Measurements from ENCODE around the gene DDAH1.
A peak's percentile ranks its signal among the peaks of the same experiment; 100 is the strongest.

The DDAH1 gene

DNA sequence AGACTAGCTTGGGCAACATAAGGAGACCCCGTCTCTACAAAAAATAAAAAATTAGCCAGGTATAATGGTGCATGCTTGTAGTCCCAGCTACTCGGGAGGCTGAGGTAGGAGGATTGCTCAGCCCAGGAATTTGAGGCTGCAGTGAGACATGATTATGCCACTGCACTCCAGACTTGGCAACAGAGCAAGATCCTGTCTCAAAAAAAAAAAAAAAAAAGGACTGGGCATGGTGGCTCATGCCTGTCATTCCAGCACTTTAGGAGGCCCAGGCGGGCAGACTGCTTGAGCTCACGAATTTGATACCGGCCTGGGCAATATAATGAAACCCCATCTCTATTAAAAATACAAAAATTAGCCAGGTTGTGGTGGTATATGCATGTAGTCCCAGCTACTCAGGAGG, 141.2 kb downstream of the DDAH1 start:
- DNase-seq = no peak

DNA sequence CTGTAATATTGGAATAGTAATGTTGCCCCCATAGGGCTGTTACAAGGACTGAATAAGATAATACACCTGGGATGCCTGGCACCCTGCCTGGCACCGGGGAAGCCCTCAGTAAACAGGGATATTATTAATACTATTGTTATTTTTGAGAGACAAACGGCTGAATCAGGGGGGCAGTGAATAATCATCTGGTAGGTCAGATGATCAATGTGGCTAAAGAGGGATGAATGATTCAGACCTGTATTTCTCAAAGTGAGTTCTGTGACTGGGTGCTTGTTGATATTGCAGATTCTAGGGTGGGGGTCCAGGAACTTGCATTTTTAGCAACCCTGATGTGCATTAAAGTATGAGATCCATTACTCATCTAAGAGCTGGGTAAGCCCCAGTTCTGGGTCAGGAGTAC, 142.3 kb downstream of the DDAH1 start:
- DNase-seq = no peak

GRCh38 chr1:85321237-85321964, 143.6 kb downstream of the DDAH1 start:
- peak; percentile 31 for DNase-seq

DNA sequence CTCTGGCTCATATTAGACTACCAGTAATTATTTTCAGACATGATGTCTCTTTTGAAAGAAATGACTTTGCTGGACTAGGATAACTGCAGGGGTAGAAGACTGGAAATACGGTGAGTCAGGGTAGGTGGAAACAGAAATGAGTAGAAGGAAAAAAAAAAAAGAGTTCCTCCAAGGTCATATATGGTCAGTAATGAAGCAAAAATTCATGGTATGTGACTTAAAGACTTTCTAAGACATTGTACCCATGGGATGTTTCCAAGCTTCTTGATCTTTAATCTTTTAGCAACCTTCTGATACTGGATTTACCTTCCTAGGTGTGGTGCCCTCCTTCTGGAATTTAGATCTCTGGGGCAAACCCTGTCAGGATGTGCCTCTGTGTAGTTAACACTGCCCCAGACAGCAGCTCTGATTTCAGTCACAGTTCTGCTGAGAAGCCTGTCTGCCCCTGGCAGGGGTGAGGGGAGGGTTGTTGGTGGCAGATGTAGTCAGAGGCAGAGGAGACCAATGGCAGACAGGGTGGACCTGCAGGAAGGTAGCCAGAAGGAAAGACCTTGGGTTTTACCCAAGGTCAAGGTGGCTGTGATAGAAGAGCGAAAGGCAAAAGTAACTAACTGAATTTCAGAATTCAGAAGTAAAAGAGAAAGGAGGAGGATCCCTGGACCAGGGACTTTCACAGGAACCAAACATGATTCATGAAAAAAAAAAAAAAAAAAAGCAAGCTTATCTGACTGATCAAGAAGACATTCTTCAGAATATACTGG, 144.4 kb downstream of the DDAH1 start:
- no peak for DNase-seq

GRCh38 chr1:85319931-85320330, 145.0 kb downstream of the DDAH1 start:
- DNase-seq = no peak

DNA sequence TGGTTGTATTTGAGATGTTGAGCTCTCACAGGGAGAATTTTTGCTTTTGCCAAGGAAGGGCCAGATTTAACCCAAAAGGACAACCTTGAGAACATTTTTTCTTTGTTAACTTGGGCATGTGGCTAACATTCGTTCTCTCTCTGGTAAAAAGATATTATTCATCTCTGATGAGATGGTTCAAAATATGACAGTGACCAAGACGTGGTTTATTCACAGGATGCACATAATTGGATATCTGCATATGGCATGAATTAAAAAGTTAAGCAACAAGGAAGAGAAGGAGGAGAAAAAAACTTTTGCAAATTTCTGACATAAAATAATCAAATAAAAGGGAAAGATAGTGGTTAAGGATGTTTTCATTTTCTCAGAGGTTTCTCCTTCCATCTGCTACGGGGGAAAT, 145.5 kb downstream of the DDAH1 start:
- DNase-seq = no peak

- no peak for DNase-seq
Observed at GRCh38 chr1:85318217-85318616, 146.7 kb downstream of the DDAH1 start.

DNA sequence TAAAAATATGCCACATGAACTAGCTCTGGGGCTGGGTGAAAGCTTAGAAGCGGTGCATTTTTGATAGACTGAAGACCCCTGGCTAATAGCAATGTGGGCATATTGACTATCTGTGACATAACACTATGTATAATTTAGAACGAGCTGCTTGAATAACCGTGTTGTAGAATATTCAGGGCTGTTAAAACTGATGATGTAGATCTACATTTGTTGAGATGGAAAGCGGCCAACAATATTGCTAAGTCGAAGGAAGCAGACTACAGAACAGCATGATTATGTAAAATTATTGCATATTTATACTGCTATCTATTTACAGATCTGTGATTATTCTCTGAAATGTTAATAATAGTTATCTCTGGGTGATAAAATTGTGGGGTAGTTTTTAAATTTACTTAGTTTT, 147.4 kb downstream of the DDAH1 start:
- DNase-seq = no peak

DNA sequence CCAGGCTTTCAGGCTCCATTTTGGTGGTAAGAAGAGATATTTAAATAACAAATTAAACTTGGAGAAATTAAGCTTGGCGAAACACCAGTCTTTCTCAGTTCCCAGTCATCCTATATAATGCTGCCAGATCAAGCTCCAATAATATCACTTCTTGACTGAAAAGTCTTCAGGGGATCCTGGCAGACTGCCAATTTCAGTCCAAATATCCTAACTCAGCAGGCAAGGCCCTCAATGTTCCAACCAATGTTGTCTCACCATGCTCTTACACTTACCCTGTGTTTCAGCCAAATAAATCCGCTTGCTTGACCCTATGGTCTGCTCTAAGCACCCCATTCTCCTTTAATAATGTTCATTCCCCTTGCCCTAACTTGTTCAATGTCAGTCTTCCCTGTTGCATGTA, 148.6 kb downstream of the DDAH1 start:
- DNase-seq = no peak

- no peak for DNase-seq
Observed at GRCh38 chr1:85315789-85316188, 149.2 kb downstream of the DDAH1 start.

DNA sequence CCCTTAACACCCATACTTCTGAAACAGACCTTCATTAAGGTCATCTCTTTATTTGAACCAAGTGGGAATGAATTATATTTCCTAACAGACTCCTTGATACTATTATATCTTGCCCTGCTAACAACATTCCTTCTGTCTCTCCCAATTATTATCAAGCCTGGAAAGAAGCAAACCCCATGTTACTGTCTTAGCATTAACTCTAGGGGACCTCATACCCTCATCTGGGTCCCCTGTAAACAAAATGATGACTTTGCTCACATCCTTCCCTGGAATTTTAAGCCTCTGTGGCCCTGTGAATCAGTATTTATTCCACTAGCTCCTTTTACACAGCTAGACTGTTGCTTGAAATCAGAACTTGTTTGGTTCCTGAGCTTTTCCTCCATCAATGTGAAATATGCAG, 150.2 kb downstream of the DDAH1 start:
- no peak for DNase-seq

DNA sequence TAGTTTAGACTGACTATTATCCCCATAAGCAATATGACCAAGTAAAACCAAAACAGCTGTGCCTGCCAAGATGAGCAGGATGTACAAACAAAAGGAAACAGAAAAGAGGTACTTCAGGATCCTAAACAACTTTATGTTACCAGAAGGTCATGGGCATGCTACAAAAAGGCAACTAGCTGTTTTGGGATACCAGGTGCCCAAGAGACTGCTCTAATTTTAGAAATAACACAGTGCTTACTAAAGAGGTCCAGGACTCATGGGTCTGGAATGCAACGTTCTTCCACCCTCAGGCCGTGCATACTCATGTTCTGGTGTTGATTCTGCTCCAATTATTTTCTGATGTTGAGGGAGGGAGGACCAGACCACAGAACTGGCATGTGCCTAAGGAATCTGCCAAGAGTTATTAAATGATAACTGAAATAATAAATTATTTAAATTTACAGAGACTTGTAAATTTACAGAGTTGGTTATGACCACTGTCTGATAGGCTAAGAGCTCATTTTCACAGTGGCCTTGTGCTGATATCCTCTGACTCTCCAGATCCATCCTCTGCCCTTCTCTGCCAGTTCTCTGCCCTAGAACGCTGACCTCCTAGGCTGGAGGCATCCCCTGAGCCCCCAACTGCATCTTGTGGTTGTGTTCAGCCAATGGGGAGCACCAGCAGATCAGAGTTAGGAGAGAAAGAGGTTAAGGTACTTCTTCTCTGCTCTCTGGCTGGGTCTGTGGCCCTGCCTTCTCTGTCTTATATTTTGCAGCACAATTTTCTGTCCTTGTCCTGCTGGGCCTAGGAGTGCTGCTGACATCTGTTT, 150.9 kb downstream of the DDAH1 start:
- no peak for DNase-seq

- no peak for DNase-seq
Observed at GRCh38 chr1:85311818-85312217, 153.1 kb downstream of the DDAH1 start.

GRCh38 chr1:85308833-85309350, 156.1 kb downstream of the DDAH1 start:
- DNase-seq = no peak

GRCh38 chr1:85307987-85308832, 156.7 kb downstream of the DDAH1 start:
- no peak for DNase-seq

DNA sequence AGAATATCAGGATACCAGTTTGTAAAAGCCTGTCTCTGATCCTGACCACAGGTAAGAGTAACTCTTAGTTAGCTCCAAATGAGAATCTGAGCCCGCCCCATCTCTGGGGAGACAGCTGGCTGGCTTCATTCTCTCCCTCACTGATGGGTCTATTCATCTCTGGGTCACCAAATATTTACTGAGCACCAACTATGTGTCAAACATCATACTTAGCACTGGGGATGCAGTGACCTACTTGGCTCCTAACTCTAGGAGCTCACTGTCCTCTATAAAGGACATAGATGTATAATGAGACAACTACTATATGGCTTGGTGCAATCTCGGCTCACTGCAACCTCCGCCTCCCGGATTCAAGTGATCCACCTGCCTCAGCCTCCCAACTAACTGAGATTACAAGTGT, 158.7 kb downstream of the DDAH1 start:
- DNase-seq = no peak

DNA sequence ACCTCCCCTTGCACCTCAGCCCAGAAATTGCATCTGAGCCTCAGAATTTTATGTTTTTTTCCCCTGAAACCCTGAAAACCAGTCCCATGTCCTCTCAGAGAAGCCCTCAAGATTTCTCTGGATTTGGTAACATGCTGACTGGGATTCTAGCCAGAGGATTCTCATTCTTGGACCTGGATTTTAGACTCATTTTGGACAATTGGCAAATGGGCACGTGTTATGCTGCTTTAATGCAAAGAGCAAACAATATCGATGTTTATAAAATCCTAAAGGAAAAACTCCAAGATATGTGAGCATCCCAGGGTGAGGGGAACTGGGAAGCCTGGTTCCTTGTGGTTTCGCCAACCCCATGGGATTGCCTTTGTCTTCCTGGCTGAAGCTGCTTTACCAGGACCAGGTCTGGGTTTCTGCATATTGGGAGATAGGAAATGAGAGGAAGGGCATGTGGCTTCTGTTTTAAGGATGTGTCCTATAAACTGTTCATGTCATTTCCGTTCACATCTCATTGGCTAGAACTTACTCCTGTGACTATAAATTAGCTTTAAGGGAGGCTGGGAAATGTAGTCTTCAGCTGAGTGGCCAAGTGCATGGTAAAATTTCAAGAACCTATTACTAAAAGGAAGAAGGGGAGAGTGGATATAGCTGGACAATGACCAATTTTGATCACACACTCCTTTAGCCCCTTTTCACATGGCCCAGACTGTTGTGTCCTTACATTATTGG, 161.4 kb downstream of the DDAH1 start:
- DNase-seq = no peak

- no peak for DNase-seq
Observed at GRCh38 chr1:85300140-85300539, 164.8 kb downstream of the DDAH1 start.

DNA sequence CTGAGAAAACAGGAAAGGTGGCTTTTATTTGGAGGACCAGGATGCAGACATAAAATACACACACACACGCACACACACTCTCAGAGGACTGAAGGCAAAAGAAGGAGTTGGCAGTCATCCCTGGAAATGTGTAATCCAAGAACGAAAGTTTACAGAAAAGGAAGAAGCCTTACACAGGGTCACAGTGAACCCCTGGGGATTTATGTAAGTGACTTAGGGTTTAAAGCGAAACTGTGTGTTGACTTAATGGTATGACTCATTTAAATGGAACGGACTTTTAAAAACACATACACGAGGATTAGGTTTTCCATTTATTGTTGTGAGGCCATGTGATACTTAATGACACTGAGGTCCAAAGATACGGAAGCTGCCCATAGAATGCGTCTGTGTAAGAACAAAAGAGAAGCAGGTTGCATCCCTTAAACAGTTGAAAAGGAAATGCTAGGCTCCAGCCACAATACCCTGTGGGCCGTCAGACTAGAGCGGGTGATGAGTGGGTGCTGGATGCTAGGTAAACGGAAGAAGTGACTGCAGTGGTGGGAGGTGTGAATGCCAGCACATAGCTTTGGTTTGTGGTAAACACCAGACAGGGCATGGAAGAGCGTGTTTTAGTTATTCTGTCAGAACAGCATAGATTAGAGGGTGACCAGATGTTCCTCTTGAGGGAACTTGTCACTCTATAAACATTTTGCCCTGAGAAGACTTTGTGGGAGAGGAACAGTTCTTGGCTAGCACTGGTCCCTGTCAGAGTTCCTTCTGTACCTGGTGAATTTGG, 166.9 kb downstream of the DDAH1 start:
- peak; percentile 78 for DNase-seq

- DNase-seq = no peak
Observed at GRCh38 chr1:85297538-85297854, 167.5 kb downstream of the DDAH1 start.

DNA sequence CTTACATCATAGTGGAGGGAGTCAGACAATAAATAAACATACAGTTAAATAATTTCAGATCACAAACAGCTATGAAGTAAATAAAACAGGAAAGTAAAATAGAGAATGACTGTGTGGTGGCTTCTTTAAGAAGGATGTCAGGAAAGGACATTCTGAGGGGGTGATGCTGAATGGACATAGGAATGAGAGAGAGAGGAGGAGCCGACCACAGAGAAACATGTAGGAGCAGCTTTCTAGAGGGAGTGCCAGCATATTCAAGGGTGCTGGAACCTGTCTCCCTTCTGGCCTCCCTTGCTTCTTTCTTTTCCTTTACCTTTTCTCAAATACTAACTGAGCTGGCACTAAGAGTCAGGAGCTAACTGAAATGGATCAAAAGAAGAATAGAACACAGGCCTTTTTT, 168.0 kb downstream of the DDAH1 start:
- DNase-seq = no peak

Data from NK-92 treated with Interleukin-12 subunit alpha and Interleukin-12 subunit beta, amount 100 ng/mL, for 24 hours (cell line).